Fibroblast of lung (primary cell): Measurements from ENCODE around the gene TNFRSF18. TPM values are rescaled to one million over a fixed set of nuclear protein-coding genes. Genes with fewer than 3 reads are reported as not detected.
A peak's percentile ranks its signal among the peaks of the same experiment; 100 is the strongest.

Source experiments
- DNase-seq, 2 donors: peaks; one replicate each; pipeline versions ENCODE4 v3.0.0 to v3.0.0-alpha.2; 2010; ENCODE audit warnings: low read depth in 2 of 2
- H2AFZ ChIP-seq: 2 replicates; pipeline ENCODE4 v1.5.1; 2012; ENCODE audit warnings: low read length, control low read depth, inconsistent platforms
- H3K27ac ChIP-seq: 2 replicates; pipeline ENCODE4 v1.5.1; 2011; ENCODE audit warnings: low read length, control low read depth; ENCODE audit not compliant: insufficient read depth
- H3K27me3 ChIP-seq: 2 replicates; pipeline ENCODE4 v1.5.1; 2011; ENCODE audit warnings: mild to moderate bottlenecking, low read length; ENCODE audit not compliant: control insufficient read depth, insufficient read depth
- H3K36me3 ChIP-seq: 2 replicates; pipeline ENCODE4 v1.5.1; 2011; ENCODE audit warnings: low read length; ENCODE audit not compliant: control insufficient read depth, insufficient read depth
- H3K4me1 ChIP-seq: 2 replicates; pipeline ENCODE4 v1.5.1; 2011; ENCODE audit warnings: low read length; ENCODE audit not compliant: control insufficient read depth, insufficient read depth; ENCODE audit errors: extremely low read depth
- H3K4me2 ChIP-seq: 2 replicates; pipeline ENCODE4 v1.5.1; 2011; ENCODE audit warnings: low read length, control low read depth; ENCODE audit not compliant: insufficient read depth; ENCODE audit errors: extremely low read depth
- H3K4me3 ChIP-seq, 4 experiments: fragments of 200-600 bp in 1 of 4; sonication (generic) in 1 of 4; replicated peaks in 1 of 4; 2 replicates each; pipeline ENCODE4 v1.5.1; 2011 to 2016; ENCODE audit warnings: low read length in 4 of 4, low read depth in 3 of 4, mild to moderate bottlenecking in 3 of 4, control low read depth in 2 of 4, inconsistent platforms in 1 of 4, mixed read lengths in 1 of 4; ENCODE audit not compliant: insufficient read depth in 1 of 4; ENCODE audit errors: control extremely low read depth in 1 of 4
- H3K79me2 ChIP-seq: 2 replicates; pipeline ENCODE4 v1.5.1; 2012; ENCODE audit warnings: mild to moderate bottlenecking, low read length, inconsistent platforms; ENCODE audit not compliant: control insufficient read depth, insufficient read depth
- H3K9ac ChIP-seq: 2 replicates; pipeline ENCODE4 v1.5.1; 2011; ENCODE audit warnings: mild to moderate bottlenecking, low read length, control low read depth; ENCODE audit not compliant: insufficient read depth
- H3K9me3 ChIP-seq: 2 replicates; pipeline ENCODE4 v1.5.1; 2012; ENCODE audit warnings: low read depth, low read length; ENCODE audit not compliant: control insufficient read depth, insufficient read depth
- H4K20me1 ChIP-seq: 2 replicates; pipeline ENCODE4 v1.5.1; 2011; ENCODE audit warnings: low read length; ENCODE audit not compliant: control insufficient read depth, insufficient read depth; ENCODE audit errors: extremely low read depth
- EZH2 ChIP-seq: IDR thresholded peaks from 2 replicates; pipeline ENCODE4 v1.5.1; 2012; ENCODE audit warnings: low read length, control low read depth, mild to moderate bottlenecking; ENCODE audit errors: missing control alignments
- polyA plus RNA-seq, 2 donors: library from polyadenylated mRNA; depleted of rRNA in 1 of 2; stranded (reverse) in 1 of 2; unstranded in 1 of 2; fragments of >200 nt; gene quantifications; 2 replicates each; pipeline ENCODE4 v1.2.1, GENCODE V29; 2011 to 2012; ENCODE audit warnings: missing spikeins in 1 of 2
- total RNA-seq: library from RNA; depleted of rRNA; stranded (reverse); fragments of >200 nt; gene quantifications from 2 replicates; pipeline ENCODE4 v1.2.1, GENCODE V29; 2014
- TF ChIP-seq, protein P1 (sequence below), 2 donors: IDR thresholded peaks in 1 of 2; conservative IDR thresholded peaks in 1 of 2; 1 replicate in 1 of 2; 2 replicates in 1 of 2; pipeline ENCODE4 v1.5.1; 2011 to 2012; ENCODE audit warnings: low read length in 2 of 2, control low read depth in 1 of 2, inconsistent platforms in 1 of 2, low read depth in 1 of 2, mild to moderate bottlenecking in 1 of 2

TNFRSF18 gene
- total and polyA plus RNA-seq, 2 donors (not counting 1 experiment from before 2014, with no cell fraction given), result 1.3 TPM; not detected in 1

DNA sequence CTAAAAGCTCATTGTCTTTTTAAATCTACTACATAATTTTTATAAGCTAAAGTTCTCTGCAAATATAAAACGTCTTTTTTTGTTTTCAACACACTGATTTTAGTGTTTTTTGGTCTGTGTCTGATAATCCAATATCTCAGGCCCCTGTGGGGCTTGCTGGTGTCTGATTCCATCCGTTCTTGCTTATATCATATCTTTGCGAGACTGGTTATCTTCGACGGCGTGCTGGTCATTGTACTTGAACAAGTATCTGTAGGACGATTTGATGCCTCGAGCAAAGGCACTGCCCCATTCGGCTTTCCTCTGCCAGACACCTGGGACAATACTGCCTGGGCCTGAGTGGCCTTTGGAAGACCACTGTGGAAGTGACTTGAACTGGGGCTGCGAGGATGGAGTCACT lies 51.1 kb downstream of the TNFRSF18 start:
- no peaks in the 10 kb centered on the region for H4K20me1 ChIP-seq
- H3K79me2 ChIP-seq, result no peaks in the 10 kb centered on the region
- H3K27ac ChIP-seq, result no peak overlapping the region
- no peaks in the 10 kb centered on the region for H3K9me3 ChIP-seq
- H3K36me3 ChIP-seq, result no peaks in the 10 kb centered on the region
- H3K4me3 ChIP-seq, result no peak overlapping the region
- no peaks in the 10 kb centered on the region for H3K27me3 ChIP-seq
- no peak for DNase-seq
- H3K9ac ChIP-seq, result no peak overlapping the region
- H3K4me1 ChIP-seq, result peaks cover 3% of the 10 kb centered on the region
- TF ChIP-seq, protein P1, sequence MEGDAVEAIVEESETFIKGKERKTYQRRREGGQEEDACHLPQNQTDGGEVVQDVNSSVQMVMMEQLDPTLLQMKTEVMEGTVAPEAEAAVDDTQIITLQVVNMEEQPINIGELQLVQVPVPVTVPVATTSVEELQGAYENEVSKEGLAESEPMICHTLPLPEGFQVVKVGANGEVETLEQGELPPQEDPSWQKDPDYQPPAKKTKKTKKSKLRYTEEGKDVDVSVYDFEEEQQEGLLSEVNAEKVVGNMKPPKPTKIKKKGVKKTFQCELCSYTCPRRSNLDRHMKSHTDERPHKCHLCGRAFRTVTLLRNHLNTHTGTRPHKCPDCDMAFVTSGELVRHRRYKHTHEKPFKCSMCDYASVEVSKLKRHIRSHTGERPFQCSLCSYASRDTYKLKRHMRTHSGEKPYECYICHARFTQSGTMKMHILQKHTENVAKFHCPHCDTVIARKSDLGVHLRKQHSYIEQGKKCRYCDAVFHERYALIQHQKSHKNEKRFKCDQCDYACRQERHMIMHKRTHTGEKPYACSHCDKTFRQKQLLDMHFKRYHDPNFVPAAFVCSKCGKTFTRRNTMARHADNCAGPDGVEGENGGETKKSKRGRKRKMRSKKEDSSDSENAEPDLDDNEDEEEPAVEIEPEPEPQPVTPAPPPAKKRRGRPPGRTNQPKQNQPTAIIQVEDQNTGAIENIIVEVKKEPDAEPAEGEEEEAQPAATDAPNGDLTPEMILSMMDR (conservative IDR thresholded peaks at IDR 0.05 in 1 of 2, IDR thresholded peaks at IDR 0.05 in 1 of 2; ENCODE audit: low read depth in 1 of 2, low read length in 2 of 2), result no peak
- TF ChIP-seq EZH2, result no peak
- no peak overlapping the region for H2AFZ ChIP-seq
- no peak overlapping the region for H3K4me2 ChIP-seq

DNA sequence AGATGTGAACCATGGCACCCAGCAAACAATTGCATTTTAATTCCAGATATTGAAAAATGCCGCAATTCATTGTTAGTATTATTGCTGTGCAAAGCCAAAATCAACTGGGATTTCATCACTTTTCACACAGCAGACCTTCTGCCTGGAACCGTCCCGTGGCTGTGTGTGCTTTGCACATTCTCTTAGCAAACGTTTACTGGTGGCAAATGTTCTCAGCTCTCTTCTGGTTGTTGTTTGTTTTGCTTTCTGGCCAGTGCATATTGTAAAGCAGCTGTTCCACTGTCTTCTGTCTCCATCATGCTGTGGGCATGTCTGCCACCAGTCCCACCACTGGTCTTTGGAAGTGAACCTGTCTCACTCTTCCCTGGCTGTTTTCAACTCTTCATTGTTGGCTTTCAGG lies 52.5 kb downstream of the TNFRSF18 start:
- Histone ChIP-seq H3K4me1 (peaks cover 3% of the 10 kb centered on the region), H3K36me3 (no peaks in the 10 kb centered on the region), H4K20me1 (no peaks in the 10 kb centered on the region), H2AFZ (no peak overlapping the region), H3K27me3 (no peaks in the 10 kb centered on the region), H3K9ac (no peak overlapping the region), H3K27ac (no peak overlapping the region), H3K4me2 (no peak overlapping the region), H3K79me2 (no peaks in the 10 kb centered on the region), H3K9me3 (no peaks in the 10 kb centered on the region), H3K4me3 (no peak overlapping the region)
- TF ChIP-seq, protein P1 (conservative IDR thresholded peaks at IDR 0.05 in 1 of 2, IDR thresholded peaks at IDR 0.05 in 1 of 2; ENCODE audit: low read depth in 1 of 2, low read length in 2 of 2), result no peak
- TF ChIP-seq EZH2, result no peak
- DNase-seq, result peak in 1 of 2 donors; percentile 56

Other genes starting within 250 kb of the TNFRSF18 start
- gene NOC2L, start 247.3 kb downstream of the TNFRSF18 start, total RNA-seq, result 61.1 and 61.9 TPM in 2 replicates
- 34.1 and 62.0 TPM in 2 replicates for gene NOC2L, start 247.3 kb downstream of the TNFRSF18 start, polyA plus RNA-seq
- gene KLHL17, start 246.0 kb downstream of the TNFRSF18 start, total RNA-seq, result 5.6 and 7.4 TPM in 2 replicates
- gene KLHL17, start 246.0 kb downstream of the TNFRSF18 start, polyA plus RNA-seq, result 4.7 and 6.1 TPM in 2 replicates
- under 0.01 and 0.17 TPM in 2 replicates for gene PLEKHN1, start 240.1 kb downstream of the TNFRSF18 start, total RNA-seq
- 0.41 and 0.44 TPM in 2 replicates for gene PLEKHN1, start 240.1 kb downstream of the TNFRSF18 start, polyA plus RNA-seq
- gene PERM1, start 224.5 kb downstream of the TNFRSF18 start, total RNA-seq, result 0.17 TPM in 1 of 2 replicates, not detected in the other
- gene PERM1, start 224.5 kb downstream of the TNFRSF18 start, polyA plus RNA-seq, result 0.03 TPM in 1 of 2 replicates, not detected in the other
- 1.5 and 2.0 TPM in 2 replicates for gene HES4, start 206.5 kb downstream of the TNFRSF18 start, total RNA-seq
- 0.10 and 0.49 TPM in 2 replicates for gene HES4, start 206.5 kb downstream of the TNFRSF18 start, polyA plus RNA-seq
- gene ISG15, start 193.1 kb downstream of the TNFRSF18 start, total RNA-seq, result 74.7 and 93.3 TPM in 2 replicates
- gene ISG15, start 193.1 kb downstream of the TNFRSF18 start, polyA plus RNA-seq, result 18.4 and 24.2 TPM in 2 replicates
- 38.3 and 50.9 TPM in 2 replicates for gene AGRN, start 186.5 kb downstream of the TNFRSF18 start, total RNA-seq
- 15.6 and 20.7 TPM in 2 replicates for gene AGRN, start 186.5 kb downstream of the TNFRSF18 start, polyA plus RNA-seq
- gene RNF223, start 132.3 kb downstream of the TNFRSF18 start, total RNA-seq, result not detected in 2 replicates
- gene RNF223, start 132.3 kb downstream of the TNFRSF18 start, polyA plus RNA-seq, result not detected in 2 replicates
- gene C1orf159, start 90.5 kb downstream of the TNFRSF18 start, total RNA-seq, result 3.1 and 3.3 TPM in 2 replicates
- gene C1orf159, start 90.5 kb downstream of the TNFRSF18 start, polyA plus RNA-seq, result 2.6 and 3.4 TPM in 2 replicates
- gene TTLL10, start 32.7 kb downstream of the TNFRSF18 start, total RNA-seq, result under 0.01 TPM in 1 of 2 replicates, not detected in the other
- gene TTLL10, start 32.7 kb downstream of the TNFRSF18 start, polyA plus RNA-seq, result not detected in 2 replicates
- gene TNFRSF4, start 7.6 kb upstream of the TNFRSF18 start, total RNA-seq, result under 0.01 and 0.17 TPM in 2 replicates
- gene TNFRSF4, start 7.6 kb upstream of the TNFRSF18 start, polyA plus RNA-seq, result 0.05 TPM in 1 of 2 replicates, not detected in the other
- gene SDF4, start 25.4 kb upstream of the TNFRSF18 start, total RNA-seq, result 81.9 and 127 TPM in 2 replicates
- gene SDF4, start 25.4 kb upstream of the TNFRSF18 start, polyA plus RNA-seq, result 133 and 180 TPM in 2 replicates
- 19.3 and 19.5 TPM in 2 replicates for gene B3GALT6, start 25.6 kb upstream of the TNFRSF18 start, total RNA-seq
- 15.7 and 17.9 TPM in 2 replicates for gene B3GALT6, start 25.6 kb upstream of the TNFRSF18 start, polyA plus RNA-seq
- gene C1QTNF12, start 40.1 kb upstream of the TNFRSF18 start, total RNA-seq, result 1.0 and 4.1 TPM in 2 replicates
- 0.27 and 0.60 TPM in 2 replicates for gene C1QTNF12, start 40.1 kb upstream of the TNFRSF18 start, polyA plus RNA-seq
- gene UBE2J2, start 67.3 kb upstream of the TNFRSF18 start, total RNA-seq, result 39.5 and 47.2 TPM in 2 replicates
- 32.3 and 50.9 TPM in 2 replicates for gene UBE2J2, start 67.3 kb upstream of the TNFRSF18 start, polyA plus RNA-seq
- gene SCNN1D, start 73.8 kb upstream of the TNFRSF18 start, total RNA-seq, result 1.0 and 2.5 TPM in 2 replicates
- gene SCNN1D, start 73.8 kb upstream of the TNFRSF18 start, polyA plus RNA-seq, result 0.44 TPM in 2 replicates
- gene ACAP3, start 101.3 kb upstream of the TNFRSF18 start, total RNA-seq, result 34.7 and 50.9 TPM in 2 replicates
- 15.3 and 15.7 TPM in 2 replicates for gene ACAP3, start 101.3 kb upstream of the TNFRSF18 start, polyA plus RNA-seq
- 12.7 and 13.1 TPM in 2 replicates for gene PUSL1, start 102.0 kb upstream of the TNFRSF18 start, total RNA-seq
- 7.1 and 9.6 TPM in 2 replicates for gene PUSL1, start 102.0 kb upstream of the TNFRSF18 start, polyA plus RNA-seq
- gene INTS11, start 118.1 kb upstream of the TNFRSF18 start, total RNA-seq, result 46.2 and 69.2 TPM in 2 replicates
- gene INTS11, start 118.1 kb upstream of the TNFRSF18 start, polyA plus RNA-seq, result 44.1 and 73.0 TPM in 2 replicates
- 9.0 and 10.1 TPM in 2 replicates for gene CPTP, start 118.2 kb upstream of the TNFRSF18 start, total RNA-seq
- gene CPTP, start 118.2 kb upstream of the TNFRSF18 start, polyA plus RNA-seq, result 6.0 and 6.2 TPM in 2 replicates
- gene TAS1R3, start 124.7 kb upstream of the TNFRSF18 start, total RNA-seq, result 0.17 and 0.26 TPM in 2 replicates
- gene TAS1R3, start 124.7 kb upstream of the TNFRSF18 start, polyA plus RNA-seq, result 0.01 and 0.02 TPM in 2 replicates
- 78.3 and 107 TPM in 2 replicates for gene DVL1, start 142.8 kb upstream of the TNFRSF18 start, total RNA-seq
- gene DVL1, start 142.8 kb upstream of the TNFRSF18 start, polyA plus RNA-seq, result 9.1 and 12.5 TPM in 2 replicates
- 262 and 397 TPM in 2 replicates for gene MXRA8, start 152.0 kb upstream of the TNFRSF18 start, total RNA-seq
- 205 and 239 TPM in 2 replicates for gene MXRA8, start 152.0 kb upstream of the TNFRSF18 start, polyA plus RNA-seq
- 83.2 and 85.2 TPM in 2 replicates for gene AURKAIP1, start 168.6 kb upstream of the TNFRSF18 start, total RNA-seq
- gene AURKAIP1, start 168.6 kb upstream of the TNFRSF18 start, polyA plus RNA-seq, result 42.2 and 66.9 TPM in 2 replicates
- 87.1 and 102 TPM in 2 replicates for gene CCNL2, start 192.7 kb upstream of the TNFRSF18 start, total RNA-seq
- gene CCNL2, start 192.7 kb upstream of the TNFRSF18 start, polyA plus RNA-seq, result 70.5 and 116 TPM in 2 replicates
- 80.1 and 81.7 TPM in 2 replicates for gene MRPL20, start 200.7 kb upstream of the TNFRSF18 start, total RNA-seq
- 150 and 188 TPM in 2 replicates for gene MRPL20, start 200.7 kb upstream of the TNFRSF18 start, polyA plus RNA-seq
- gene ANKRD65, start 214.7 kb upstream of the TNFRSF18 start, total RNA-seq, result 1.3 and 2.0 TPM in 2 replicates
- 0.84 and 1.9 TPM in 2 replicates for gene ANKRD65, start 214.7 kb upstream of the TNFRSF18 start, polyA plus RNA-seq
- gene VWA1, start 229.1 kb upstream of the TNFRSF18 start, total RNA-seq, result 2.6 and 3.1 TPM in 2 replicates
- gene VWA1, start 229.1 kb upstream of the TNFRSF18 start, polyA plus RNA-seq, result 1.7 and 2.5 TPM in 2 replicates
- under 0.01 and 0.17 TPM in 2 replicates for gene ATAD3C, start 243.1 kb upstream of the TNFRSF18 start, total RNA-seq
- not detected in 2 replicates for gene ATAD3C, start 243.1 kb upstream of the TNFRSF18 start, polyA plus RNA-seq